BE2C (cell line): ENCODE data around the gene ALDH1A1.

Experiments
- DNase-seq: peaks from one replicate; pipeline ENCODE4 v3.0.0-alpha.2; 2020
- H3K27me3 ChIP-seq: fragments of 250-450 bp; sonication (Bioruptor Pico); 2 replicates; pipeline ENCODE4 v1.5.1; 2020; ENCODE audit warnings: mild to moderate bottlenecking
- H3K36me3 ChIP-seq: fragments of 250-450 bp; sonication (Bioruptor Pico); 2 replicates; pipeline ENCODE4 v1.5.1; 2020; ENCODE audit warnings: mild to moderate bottlenecking
- H3K4me1 ChIP-seq: fragments of 250-450 bp; sonication (Bioruptor Pico); 2 replicates; pipeline ENCODE4 v1.5.1; 2020
- H3K4me3 ChIP-seq: 2 replicates; pipeline ENCODE4 v1.5.1; 2011; ENCODE audit warnings: low read depth, low read length
- H3K9me3 ChIP-seq: fragments of 250-450 bp; sonication (Bioruptor Pico); 2 replicates; pipeline ENCODE4 v1.5.1; 2020
- TF ChIP-seq, protein P1 (sequence below): IDR thresholded peaks from 2 replicates; pipeline ENCODE4 v1.5.1; 2012; ENCODE audit warnings: mild to moderate bottlenecking, low read depth, low read length

ALDH1A1 gene

DNA sequence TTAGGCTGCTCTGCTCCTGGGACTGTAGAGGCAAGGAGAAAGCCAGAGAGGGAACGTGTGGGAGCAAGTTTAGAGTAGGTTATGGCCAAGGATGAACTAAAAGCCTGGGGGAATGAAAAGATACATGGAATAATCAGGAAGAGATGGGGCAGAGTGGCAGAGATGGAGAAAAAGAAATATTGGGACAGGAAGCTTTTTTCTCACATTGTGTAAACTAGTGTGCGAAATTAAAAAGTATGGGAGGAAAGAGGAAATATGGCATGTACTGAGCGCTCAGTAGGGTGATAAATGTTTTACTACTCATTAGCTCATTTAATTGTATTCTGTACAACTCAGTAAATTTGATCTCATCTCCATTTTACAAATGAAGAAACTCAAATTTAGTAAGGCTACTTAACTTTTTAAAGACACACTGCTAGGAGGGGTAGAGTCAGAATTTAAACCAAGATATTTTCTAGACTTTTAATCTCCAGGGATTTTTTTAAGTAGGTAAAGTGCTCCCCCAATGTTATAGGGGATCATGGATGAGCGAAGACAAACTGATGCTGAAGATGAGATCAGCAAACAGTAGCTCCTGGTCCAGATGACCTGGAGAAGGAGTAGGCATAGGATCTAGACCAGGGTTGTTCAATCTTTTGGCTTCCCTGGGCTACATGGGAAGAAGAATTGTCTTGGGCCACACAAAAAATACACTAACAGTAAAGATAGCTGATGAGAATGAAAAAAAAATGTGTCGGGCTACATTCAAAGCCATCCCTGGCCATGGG lies 30.8 kb downstream of the ALDH1A1 start:
- H3K4me1 ChIP-seq: no peaks in the 10 kb centered on the region

DNA sequence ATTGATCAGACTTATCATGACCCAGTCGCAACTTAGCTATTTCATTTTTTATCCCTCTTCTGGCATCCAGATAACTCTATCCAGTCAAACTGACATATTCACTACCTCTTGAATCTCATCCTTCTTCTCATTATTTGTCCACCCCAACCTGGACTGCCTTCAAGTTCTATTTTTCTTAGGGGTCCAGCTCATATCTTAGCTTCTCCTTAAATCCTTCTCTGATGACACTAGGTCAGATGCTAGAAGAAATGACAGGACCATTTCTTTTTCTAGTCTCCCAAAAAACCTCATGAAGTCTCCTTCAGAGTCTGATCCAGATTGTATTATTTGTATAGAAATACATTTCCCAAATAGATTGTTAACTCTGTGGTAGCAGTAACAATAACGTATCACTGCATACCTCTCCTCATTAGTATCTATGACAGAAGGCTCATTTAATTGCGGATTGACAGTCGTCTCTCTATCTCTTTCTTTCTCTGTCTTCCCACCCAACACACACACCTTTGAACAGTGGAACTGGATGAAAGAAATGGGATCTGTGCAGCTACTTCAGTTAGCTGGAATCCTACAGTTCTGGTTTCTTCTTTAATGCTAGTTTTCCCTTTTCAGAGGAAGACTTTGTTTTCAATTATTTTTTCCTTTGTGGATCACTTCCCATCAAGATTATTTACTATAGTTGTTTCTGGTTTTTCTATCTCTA lies 33.5 kb downstream of the ALDH1A1 start:
- Histone ChIP-seq H3K27me3 (no peaks in the 10 kb centered on the region), H3K4me3 (no peak overlapping the region), H3K36me3 (no peaks in the 10 kb centered on the region), H3K4me1 (no peaks in the 10 kb centered on the region), H3K9me3 (no peaks in the 10 kb centered on the region)
- no peak for DNase-seq
- TF ChIP-seq, protein P1, sequence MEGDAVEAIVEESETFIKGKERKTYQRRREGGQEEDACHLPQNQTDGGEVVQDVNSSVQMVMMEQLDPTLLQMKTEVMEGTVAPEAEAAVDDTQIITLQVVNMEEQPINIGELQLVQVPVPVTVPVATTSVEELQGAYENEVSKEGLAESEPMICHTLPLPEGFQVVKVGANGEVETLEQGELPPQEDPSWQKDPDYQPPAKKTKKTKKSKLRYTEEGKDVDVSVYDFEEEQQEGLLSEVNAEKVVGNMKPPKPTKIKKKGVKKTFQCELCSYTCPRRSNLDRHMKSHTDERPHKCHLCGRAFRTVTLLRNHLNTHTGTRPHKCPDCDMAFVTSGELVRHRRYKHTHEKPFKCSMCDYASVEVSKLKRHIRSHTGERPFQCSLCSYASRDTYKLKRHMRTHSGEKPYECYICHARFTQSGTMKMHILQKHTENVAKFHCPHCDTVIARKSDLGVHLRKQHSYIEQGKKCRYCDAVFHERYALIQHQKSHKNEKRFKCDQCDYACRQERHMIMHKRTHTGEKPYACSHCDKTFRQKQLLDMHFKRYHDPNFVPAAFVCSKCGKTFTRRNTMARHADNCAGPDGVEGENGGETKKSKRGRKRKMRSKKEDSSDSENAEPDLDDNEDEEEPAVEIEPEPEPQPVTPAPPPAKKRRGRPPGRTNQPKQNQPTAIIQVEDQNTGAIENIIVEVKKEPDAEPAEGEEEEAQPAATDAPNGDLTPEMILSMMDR: no peak

More for the DNA sequence above, 30.8 kb downstream of the ALDH1A1 start:
- TF ChIP-seq, protein P1: no peak
- Histone ChIP-seq H3K9me3 (no peaks in the 10 kb centered on the region), H3K4me3 (no peak overlapping the region), H3K27me3 (no peaks in the 10 kb centered on the region), H3K36me3 (no peaks in the 10 kb centered on the region)
- DNase-seq: no peak

DNA sequence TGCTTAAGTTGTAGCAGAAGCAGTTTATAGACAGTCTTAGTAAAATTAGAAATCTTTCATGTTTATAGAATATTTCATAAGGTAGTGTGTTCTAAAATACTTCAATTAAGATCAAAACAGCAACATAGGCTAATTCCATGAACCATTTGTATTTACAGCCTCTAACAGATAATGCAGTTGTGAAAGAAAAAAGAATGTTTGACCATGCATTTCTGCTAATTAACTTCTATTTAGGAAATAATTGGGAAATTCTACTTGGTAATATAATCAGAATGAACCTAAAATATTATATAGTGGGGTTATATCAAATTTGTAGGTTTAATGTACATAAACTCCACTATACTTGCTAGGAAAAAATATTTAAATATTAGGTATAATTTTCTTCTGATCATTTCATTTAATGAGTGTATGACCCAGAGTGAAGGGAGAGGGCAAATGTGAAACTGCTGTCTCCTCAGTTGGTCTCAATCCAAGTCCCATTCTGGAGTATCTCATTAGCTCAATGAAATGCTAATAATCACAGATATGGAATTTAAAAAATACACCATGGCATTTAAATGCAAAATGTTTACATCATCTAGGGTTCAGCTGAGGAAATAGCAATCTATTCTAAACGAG lies 34.9 kb downstream of the ALDH1A1 start:
- no peak for DNase-seq
- Histone ChIP-seq H3K4me3 (no peak overlapping the region), H3K27me3 (no peaks in the 10 kb centered on the region), H3K4me1 (no peaks in the 10 kb centered on the region), H3K36me3 (no peaks in the 10 kb centered on the region), H3K9me3 (no peaks in the 10 kb centered on the region)
- TF ChIP-seq, protein P1: no peak

DNA sequence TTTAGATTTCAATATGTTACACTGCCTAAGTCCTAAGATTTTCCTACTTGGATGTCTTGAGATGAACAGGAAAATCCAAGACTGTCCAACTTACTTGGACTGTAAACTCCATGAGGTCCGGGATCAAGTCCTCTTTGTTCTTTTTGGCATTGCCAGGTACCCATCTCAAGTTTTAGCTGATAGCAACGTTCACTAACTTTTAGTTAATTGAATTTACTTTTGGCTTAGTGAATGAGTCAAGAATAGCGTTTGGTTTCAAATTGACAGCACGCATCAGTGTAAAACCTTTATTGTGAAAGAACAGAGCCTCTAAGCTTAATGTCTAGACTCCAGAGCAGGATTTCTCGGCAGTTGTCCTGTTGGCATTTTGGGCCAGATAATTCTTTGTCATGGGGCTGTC lies 37.2 kb downstream of the ALDH1A1 start:
- TF ChIP-seq, protein P1: no peak
- H3K9me3 ChIP-seq: no peaks in the 10 kb centered on the region
- no peak for DNase-seq
- H3K4me3 ChIP-seq: no peak overlapping the region
- H3K36me3 ChIP-seq: no peaks in the 10 kb centered on the region
- H3K27me3 ChIP-seq: no peaks in the 10 kb centered on the region
- no peaks in the 10 kb centered on the region for H3K4me1 ChIP-seq

DNA sequence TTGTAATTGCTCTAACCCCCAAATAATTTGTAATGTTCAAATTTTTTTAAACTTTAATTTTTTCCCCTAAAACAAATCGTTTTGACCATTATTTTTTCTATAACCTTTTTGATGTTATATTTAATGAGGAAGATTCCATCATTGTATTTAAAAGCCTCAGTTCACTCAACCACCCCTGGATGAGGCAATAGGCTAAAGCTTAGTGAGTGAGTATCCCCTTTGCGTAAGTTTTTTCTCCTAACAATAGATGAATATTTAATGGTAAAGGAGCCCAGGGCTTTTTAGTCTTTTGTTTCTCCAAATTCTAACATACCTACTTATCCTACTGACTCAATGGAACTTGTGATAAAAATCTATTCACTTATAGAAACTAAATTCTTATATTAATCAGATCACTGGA lies 38.1 kb downstream of the ALDH1A1 start:
- no peaks in the 10 kb centered on the region for H3K4me1 ChIP-seq
- TF ChIP-seq, protein P1: no peak
- no peaks in the 10 kb centered on the region for H3K9me3 ChIP-seq
- DNase-seq: no peak
- no peaks in the 10 kb centered on the region for H3K36me3 ChIP-seq
- H3K27me3 ChIP-seq: no peaks in the 10 kb centered on the region
- H3K4me3 ChIP-seq: no peak overlapping the region
